NCI-H2029 (cell line): ENCODE data around the gene TGM3.

Source experiments
- DNase-seq: peaks from one replicate; lab custom pipeline; 2025; lab: John Stamatoyannopoulos, UW

The TGM3 gene

DNA sequence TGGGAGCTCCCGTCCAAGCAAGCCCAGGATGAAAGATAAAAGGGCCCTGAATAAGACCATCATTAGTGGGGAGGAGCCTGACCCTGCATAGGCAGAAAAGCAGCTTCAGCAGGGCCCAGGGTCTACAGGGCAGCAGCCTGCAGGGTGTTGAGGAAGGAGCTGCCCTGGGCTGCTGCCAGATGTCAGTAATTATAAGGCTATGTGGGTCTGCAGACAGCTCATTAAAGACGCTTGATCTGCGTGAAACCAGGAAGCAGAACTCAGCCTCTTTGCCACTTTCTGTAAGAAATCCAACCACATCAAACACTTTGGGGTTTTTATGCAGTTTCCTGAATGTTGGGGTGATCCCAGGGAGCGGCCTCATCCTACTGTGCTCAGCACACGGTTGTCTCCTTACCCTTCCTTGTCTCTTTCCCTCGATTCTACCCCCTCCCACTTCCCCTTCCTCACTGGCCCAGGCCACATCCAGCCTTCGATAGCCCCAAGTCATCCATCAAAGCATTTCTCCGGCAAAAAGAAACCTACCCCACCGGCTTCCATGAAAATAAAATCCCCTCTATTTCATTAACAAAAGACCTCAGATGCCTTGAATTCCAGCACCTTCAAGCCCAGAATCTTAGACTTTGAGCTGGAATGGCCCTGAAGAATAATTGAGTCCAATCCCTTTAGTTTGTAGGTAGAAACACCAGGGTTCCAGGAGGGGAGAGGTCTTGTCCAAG is 83.9 kb downstream of the TGM3 start:
- DNase-seq: no peak

DNA sequence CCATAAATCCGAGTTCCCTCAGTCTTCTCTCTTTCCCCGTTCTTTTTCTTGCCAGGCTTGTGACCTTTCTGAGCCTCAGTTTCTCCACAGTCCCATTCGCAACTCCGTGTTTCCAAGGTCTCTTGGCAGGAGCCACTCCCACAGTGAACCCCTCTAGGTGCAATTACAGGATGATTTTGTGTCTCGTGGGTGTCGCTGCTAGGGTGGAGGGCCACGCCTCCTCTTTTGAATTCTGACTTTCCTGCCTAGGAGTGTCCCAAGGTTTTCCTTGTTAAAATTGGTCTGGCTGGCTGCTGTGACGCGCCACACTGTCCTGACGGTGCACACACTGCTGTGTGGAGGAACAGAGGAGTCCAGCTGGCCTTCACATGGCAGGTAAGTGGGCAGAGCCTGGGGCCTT is 84.8 kb downstream of the TGM3 start, which contains the start of gene TGM6:
Gene TGM6 (plus strand): TSS at position 301 of the 400 bp plus-strand sequence. CDS start 68 bp downstream, at position 369.
- no peak for DNase-seq

DNA sequence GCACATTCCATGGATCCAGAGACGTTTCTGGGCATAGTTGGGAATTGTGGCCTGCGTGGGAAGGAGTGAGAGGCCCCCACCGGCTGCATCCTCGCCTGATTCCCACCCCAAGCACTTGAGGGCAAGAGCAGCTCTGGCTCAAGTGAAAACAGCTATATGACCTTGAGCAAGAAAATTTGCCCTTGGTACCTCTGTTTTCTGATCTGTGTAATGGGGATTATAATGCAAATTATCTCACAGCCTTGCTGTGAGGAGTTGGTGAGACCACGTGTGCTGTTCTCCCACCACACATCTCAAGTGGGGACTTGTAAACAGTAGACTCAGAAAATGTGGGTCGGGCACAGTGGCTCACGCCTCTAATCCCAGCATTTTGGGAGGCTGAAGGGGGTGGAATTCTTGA is 85.5 kb downstream of the TGM3 start:
- DNase-seq: no peak

DNA sequence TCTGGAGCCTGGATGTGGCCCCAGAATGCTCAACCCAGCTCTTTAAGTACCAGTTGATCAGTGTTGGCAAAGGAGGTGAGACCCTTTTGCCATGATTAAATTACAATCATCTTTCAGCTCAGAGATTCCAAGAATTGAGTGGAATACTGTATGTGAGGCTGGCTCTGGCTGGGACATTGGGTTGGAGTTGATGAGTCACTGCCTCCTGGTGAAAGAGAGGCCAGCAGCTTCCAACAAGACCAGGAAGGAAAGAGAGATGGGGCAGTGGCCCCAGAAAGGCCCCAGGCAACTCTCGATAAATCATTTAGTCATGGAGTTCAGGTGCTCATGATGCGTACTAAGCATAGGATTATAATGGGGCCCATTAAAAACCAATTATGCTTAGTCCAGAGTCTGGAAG is 87.0 kb downstream of the TGM3 start:
- DNase-seq: no peak

DNA sequence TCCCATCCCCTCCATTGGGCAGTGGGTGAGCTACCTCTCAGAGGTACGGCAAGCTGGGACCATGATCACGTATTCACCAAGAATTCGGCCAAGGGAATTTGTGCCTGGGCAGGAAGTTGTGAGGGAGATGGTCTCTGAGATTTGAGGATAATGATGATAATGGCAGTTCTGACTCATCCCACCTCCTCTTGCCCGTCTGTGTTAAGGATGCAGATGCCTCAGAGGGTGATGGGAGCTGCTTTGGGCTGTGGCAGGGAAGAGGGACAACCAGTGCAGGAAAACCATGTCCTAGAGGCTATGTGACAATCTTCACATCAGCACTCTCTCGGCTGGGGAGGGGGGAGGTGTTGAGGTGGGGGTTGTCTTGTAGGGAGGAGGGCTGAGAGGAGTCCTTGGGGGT is 89.2 kb downstream of the TGM3 start:
- DNase-seq: no peak

DNA sequence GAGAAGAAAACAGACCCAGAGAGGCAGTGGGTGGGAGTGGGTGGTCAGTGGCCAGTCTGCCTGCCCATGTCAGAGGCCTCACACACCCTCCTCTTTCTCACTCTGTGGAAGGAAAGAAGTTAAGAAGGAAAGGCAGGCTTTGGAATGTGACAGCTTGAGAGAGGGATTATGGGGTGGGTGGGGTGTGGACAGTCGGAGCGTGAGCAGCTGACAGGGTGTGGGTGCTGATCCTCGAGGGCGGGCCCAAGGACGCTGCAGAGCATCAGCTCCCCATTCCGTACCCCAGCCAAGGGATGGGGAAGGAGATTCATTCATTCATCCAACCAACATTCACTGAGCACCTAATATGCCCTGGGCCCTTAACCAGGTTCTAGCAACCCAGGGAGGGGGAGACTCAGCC is 89.7 kb downstream of the TGM3 start:
- no peak for DNase-seq

DNA sequence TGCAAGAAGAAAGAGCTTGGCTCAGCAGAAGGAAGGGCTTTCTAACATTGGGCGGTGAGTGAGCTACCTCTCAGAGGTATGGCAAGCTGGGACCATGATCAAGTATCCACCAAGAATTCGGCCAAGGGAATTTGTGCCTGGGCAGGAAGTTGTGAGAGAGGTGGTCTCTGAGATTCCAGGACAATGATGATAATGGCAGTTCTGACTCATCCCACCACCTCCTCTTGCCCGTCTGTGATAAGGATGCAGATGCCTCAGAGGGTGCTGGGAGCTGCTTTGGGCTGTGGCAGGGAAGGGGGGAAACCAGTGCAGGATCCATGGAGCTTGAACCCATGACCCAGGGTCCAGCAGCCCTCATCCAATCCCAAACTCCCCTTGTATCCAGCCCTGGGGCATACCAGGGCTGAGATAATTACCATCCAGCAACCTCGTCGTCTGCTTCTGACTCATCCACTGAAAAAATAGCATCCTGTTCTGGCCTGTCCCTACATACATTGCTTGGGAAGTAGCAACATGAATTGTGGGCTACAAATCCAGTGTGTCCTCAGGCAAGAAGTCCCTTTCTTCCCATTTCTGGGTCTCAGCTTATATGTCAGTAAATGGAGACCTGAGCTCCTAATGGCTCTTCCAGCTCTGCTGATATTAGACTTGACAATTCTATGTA is 90.8 kb downstream of the TGM3 start:
- DNase-seq: no peak

DNA sequence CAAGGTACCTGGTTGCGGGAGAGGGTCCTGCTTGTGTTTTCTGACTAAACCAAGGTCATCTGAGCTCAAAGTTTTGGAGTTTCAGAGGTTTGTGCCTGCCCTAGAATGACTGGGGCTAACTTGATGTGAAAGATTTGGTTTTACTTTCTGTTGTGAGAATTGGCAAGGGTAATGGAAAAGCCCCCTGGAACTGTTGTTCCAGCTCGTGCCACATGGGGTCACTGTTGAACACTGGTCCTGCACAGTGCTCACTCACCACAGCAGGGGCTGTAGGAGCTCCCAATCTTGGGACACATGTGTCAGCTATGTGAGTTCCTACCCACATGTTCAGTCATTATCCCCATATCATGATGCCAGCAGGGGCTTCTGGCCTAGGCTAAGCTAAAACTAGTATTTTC is 91.4 kb downstream of the TGM3 start:
- DNase-seq: no peak

DNA sequence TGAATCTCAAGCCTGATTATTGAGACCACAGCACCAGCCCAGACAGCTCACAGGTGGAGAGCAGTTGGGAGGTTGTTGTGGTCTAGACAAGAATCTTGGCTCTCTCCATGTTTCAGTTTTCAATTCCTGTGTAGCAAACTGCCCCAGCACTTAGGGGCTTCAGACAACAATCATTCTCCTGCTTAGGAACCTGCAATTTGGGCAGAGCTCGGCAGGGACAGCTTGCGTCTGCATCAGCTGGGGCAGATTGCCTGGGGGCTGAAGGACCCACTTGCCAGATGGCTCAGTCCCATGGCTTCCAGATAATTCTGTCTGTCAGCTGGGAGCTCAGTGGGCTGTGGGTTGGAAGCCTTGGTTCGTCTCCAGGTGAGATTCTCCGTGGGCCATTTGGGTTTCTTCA is 91.8 kb downstream of the TGM3 start:
- DNase-seq: no peak
